ENCODE results near the gene MARVELD3. TPM values are rescaled to one million over a fixed set of nuclear protein-coding genes. Genes with fewer than 3 reads are reported as not detected.
"Not testable (repeated sequence)": the region's sequence is repeated elsewhere in the genome, so short reads cannot be mapped to it uniquely, and the experiment has no call there.

Gene MARVELD3
- total and polyA plus RNA-seq, 9 of the 15 experiments (the other 6 are each of a cell fraction or from before 2014, with no cell fraction given): 0.03 to 0.07 (median 0.07) TPM; not detected in 6

DNA sequence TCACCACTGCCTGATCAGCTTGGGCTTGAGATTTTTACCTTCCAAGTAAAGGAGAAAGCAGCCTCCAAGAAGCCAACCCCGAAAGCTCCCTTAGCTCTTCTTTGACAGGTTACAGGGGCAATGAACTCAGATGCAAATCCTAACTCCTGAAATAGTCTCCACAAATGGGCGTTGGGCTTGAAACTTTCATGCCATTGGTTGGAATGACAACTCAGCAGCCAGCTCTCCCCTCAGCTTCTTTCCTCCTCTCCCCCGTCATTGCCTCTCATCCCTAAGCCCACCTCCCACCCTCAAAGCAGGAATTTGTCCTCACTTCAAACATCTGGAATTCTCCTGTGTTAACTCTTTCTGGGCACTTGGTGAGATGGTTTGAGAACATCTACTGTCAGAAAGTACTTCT is 49.0 kb upstream of the MARVELD3 start, which contains the start of gene TAT:
TAT (minus strand) TSS at position 122 of the 400 bp plus-strand sequence. CDS start 677 bp downstream, outside the sequence.
- no TSS peak for BruUV-seq (replicated peaks)
- in situ Hi-C loops (cut with MboI) (no loop called here), intact Hi-C loops (cut with micrococcal nuclease) (no loop called here)
- ChIA-PET CTCF (ENCODE audit: low intra/inter-chr PET ratio) (no interaction called here), POLR2A (interaction anchor here (0.7 to 0.9 kb wide), 3 partner anchors 8 to 10 kb away, joined by 3 to 4 read pairs (median 3); no protein-coding TSS in a partner anchor)
- H3K4me1 ChIP-seq (replicated peaks in 1 of 2; ENCODE audit: control insufficient read depth in 2 of 2, insufficient read depth in 2 of 2, low read length in 2 of 2): no peaks in the 10 kb centered on the region
- no peak for TF ChIP-seq XRCC3 (IDR thresholded peaks at IDR 0.05)
- TF ChIP-seq XRCC4 (IDR thresholded peaks at IDR 0.05; ENCODE audit: extremely low read depth, insufficient read depth, insufficient read length): no peak
- no peak for TF ChIP-seq FOXA3 (CRISPR knock-in tag; conservative IDR thresholded peaks at IDR 0.05 in 1 of 2, IDR thresholded peaks at IDR 0.05 in 1 of 2)
- no peak within 1 kb of the TSS for H3K27ac ChIP-seq (ENCODE audit: extremely low read depth, low read depth, low read length)
- H4K20me1 ChIP-seq (replicated peaks; ENCODE audit: control insufficient read depth, insufficient read depth, low read length): 0 out of 2 replicates have a peak, but pooled peaks cover 4% of the 10 kb centered on the region
- FAIRE-seq: no peak
- ATAC-seq: no peak
- H3K4me2 ChIP-seq (ENCODE audit: insufficient read depth, low read length): no peak within 1 kb of the TSS
- no peak within 1 kb of the TSS for H3K9ac ChIP-seq (ENCODE audit: insufficient read depth in 1 of 2, low read depth in 2 of 2, low read length in 2 of 2)
- WGBS (ENCODE audit: insufficient coverage, low coverage, missing lambda C conversion rate): 0% methylated on average over 3 of the region's 3 CpGs
- no peaks in the 10 kb centered on the region for H3K79me2 ChIP-seq (ENCODE audit: control insufficient read depth, insufficient read depth, low read length)
- H2AFZ ChIP-seq (ENCODE audit: low read depth, low read length): no peak within 1 kb of the TSS
- peaks cover 24 to 32% of the 10 kb centered on the region in 2 experiments; a peak in 4 of 5 replicates for H3K27me3 ChIP-seq (ENCODE audit: control insufficient read depth in 2 of 2, insufficient read depth in 2 of 2, low read length in 2 of 2)
- no peak within 1 kb of the TSS for H3K4me3 ChIP-seq
- no peaks in the 10 kb centered on the region for H3K36me3 ChIP-seq (ENCODE audit: control insufficient read depth, insufficient read depth, low read length)
- no peaks in the 10 kb centered on the region for H3K9me3 ChIP-seq (replicated peaks; ENCODE audit: control insufficient read depth, insufficient read depth, low read depth, low read length)
- H3K9me1 ChIP-seq (ENCODE audit: control insufficient read depth, insufficient read depth, low read length): no peaks in the 10 kb centered on the region
- no peak for DNase-seq (ENCODE audit: extremely low read depth in 1 of 4, low spot score in 3 of 4)

DNA sequence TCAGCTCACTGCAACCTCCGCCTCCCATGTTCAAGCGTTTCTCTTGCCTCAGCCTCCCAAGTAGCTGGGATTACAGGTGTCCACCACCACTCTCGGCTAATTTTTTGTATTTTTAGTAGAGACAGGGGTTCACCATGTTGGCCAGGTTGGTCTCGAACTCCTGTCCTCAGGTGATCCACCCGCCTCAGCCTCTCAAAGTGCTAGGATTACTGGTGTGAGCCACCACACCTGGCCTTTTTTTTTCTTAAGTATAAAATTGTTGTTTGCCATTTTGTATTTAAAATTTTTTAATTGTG is 43.5 kb upstream of the MARVELD3 start:
- H3K4me1 ChIP-seq (replicated peaks in 1 of 2; ENCODE audit: control insufficient read depth in 2 of 2, insufficient read depth in 2 of 2, low read length in 2 of 2); H2AFZ ChIP-seq (ENCODE audit: low read depth, low read length); H3K79me2 ChIP-seq (ENCODE audit: control insufficient read depth, insufficient read depth, low read length); intact Hi-C loops (cut with micrococcal nuclease); CTCF ChIA-PET (ENCODE audit: low intra/inter-chr PET ratio); H3K4me3 ChIP-seq; H3K9me1 ChIP-seq (ENCODE audit: control insufficient read depth, insufficient read depth, low read length); H3K36me3 ChIP-seq (ENCODE audit: control insufficient read depth, insufficient read depth, low read length); H3K9ac ChIP-seq (ENCODE audit: insufficient read depth in 1 of 2, low read depth in 2 of 2, low read length in 2 of 2); H3K27ac ChIP-seq (ENCODE audit: extremely low read depth, low read depth, low read length); BruUV-seq (replicated peaks); DNase-seq (ENCODE audit: extremely low read depth in 1 of 4, low spot score in 3 of 4); H3K9me3 ChIP-seq (replicated peaks; ENCODE audit: control insufficient read depth, insufficient read depth, low read depth, low read length); H4K20me1 ChIP-seq (replicated peaks; ENCODE audit: control insufficient read depth, insufficient read depth, low read length); H3K4me2 ChIP-seq (ENCODE audit: insufficient read depth, low read length); ATAC-seq; FAIRE-seq: not testable (repeated sequence)
- peaks cover 29 to 40% of the 10 kb centered on the region in 2 experiments for H3K27me3 ChIP-seq (ENCODE audit: control insufficient read depth in 2 of 2, insufficient read depth in 2 of 2, low read length in 2 of 2)
- POLR2A ChIA-PET: interaction anchor here (0.7 kb wide), 1 partner anchor 17 kb away, joined by 3 read pairs; no protein-coding TSS in a partner anchor
- WGBS (ENCODE audit: insufficient coverage, low coverage, missing lambda C conversion rate): 4% methylated on average over 5 of the region's 5 CpGs
- in situ Hi-C loops (cut with MboI): loop anchor here (10.0 kb wide), 1 partner anchor 158 kb away; no protein-coding TSS in a partner anchor
